Measurements from ENCODE around the gene CCDC188. TPM values are rescaled to one million over a fixed set of nuclear protein-coding genes. Genes with fewer than 3 reads are reported as not detected.

The CCDC188 gene
- total RNA-seq, 2 donors from 2014 or later: 0.22 to 0.32 TPM

DNA sequence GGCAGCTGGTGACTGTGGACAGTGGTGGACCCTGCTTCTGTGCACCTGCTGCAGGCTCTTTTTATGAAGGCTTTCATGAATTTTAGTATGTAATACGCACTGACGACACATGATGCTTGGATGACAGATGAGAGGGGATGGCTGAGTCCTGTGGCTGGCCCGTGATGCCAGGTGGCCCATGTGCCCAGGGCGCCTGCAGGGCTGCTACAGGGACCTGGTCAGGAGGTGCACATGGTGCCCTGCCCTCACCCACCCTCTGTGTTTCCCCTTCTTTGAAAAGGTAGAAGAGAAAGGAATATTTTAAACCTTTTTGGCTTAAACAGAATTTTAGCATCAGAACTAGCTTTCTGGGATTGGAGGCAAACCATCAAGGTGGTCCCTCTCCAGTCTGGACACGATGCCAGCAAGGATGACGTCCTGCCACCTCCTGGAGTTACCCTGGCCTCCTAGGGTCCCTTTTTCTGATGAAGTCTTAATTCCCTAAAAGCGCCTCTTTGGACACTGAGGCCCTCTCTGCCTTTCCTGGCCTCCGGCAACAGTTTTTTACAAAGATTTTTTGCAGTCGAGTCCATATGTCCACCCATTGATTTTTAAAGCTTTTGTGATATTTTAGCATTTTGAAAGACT is 40.4 kb downstream of the CCDC188 start:
- intact Hi-C loops (cut with DNase I): loop anchor here (10.0 kb wide), 1 partner anchor 146 kb away; no protein-coding TSS in a partner anchor
- no peaks in the 10 kb centered on the region for H3K27me3 ChIP-seq
- no peak overlapping the region for H3K9ac ChIP-seq (ENCODE audit: low read depth in 2 of 2, low read length in 2 of 2)
- H3K4me3 ChIP-seq: no peak overlapping the region
- H3K27ac ChIP-seq: no peak overlapping the region
- TF ChIP-seq, protein P1, sequence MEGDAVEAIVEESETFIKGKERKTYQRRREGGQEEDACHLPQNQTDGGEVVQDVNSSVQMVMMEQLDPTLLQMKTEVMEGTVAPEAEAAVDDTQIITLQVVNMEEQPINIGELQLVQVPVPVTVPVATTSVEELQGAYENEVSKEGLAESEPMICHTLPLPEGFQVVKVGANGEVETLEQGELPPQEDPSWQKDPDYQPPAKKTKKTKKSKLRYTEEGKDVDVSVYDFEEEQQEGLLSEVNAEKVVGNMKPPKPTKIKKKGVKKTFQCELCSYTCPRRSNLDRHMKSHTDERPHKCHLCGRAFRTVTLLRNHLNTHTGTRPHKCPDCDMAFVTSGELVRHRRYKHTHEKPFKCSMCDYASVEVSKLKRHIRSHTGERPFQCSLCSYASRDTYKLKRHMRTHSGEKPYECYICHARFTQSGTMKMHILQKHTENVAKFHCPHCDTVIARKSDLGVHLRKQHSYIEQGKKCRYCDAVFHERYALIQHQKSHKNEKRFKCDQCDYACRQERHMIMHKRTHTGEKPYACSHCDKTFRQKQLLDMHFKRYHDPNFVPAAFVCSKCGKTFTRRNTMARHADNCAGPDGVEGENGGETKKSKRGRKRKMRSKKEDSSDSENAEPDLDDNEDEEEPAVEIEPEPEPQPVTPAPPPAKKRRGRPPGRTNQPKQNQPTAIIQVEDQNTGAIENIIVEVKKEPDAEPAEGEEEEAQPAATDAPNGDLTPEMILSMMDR (IDR thresholded peaks at IDR 0.05): no peak
- H3K9me3 ChIP-seq: no peaks in the 10 kb centered on the region
- no peaks in the 10 kb centered on the region for H3K4me1 ChIP-seq
- H3K36me3 ChIP-seq: peaks cover 23% of the 10 kb centered on the region
- no peak for DNase-seq

DNA sequence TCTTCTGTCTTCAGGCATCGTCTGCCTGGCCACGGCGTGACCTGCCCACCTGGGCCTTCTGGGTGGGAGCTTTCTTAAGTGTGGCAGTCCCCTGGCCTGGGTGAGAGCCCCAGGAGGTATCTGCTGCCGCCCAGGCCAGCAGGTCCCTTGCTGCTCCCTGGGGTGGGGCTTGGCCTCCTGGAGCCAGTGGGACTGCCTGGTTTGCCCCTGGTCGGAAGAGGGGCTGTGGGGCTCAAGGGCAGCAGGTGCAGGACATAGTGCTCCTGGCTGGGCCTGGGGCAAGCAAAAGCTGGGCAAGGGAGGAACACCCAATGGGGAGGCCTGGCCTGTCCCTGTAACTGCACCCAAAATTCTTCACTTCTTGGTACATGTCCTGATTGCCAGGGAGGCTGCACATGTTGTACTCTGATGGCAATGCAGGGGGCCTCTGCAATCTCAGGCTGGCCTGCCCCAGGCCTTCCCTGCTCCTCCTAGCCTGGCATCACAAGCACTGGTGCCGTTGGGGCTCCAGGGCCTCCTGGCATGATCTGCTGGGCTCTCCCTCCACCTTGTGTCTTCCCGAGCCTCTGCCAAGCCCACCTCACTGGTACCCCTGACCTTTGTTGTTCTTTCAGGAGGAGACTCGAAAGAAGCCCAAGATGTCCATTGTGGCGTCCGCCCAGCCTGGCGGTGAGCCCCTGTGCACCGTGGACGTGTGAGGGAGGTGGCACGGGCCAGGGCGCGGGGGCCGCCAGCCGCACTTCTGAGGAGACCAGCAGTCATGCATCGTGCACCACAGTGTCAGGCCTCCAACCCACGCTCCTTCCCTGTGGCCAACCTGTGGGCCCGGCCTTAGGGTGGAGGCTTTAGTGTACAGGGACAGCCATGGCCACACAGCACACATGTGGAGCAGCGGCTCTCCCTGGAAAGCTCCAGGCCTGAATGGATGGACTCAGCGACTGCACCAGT is 41.2 kb downstream of the CCDC188 start:
- intact Hi-C loops (cut with DNase I): loop anchor here (10.0 kb wide), 1 partner anchor 145 kb away; no protein-coding TSS in a partner anchor
- Histone ChIP-seq H3K27me3 (no peaks in the 10 kb centered on the region), H3K9me3 (no peaks in the 10 kb centered on the region), H3K27ac (no peak overlapping the region), H3K36me3 (peaks cover 23% of the 10 kb centered on the region), H3K4me1 (no peaks in the 10 kb centered on the region), H3K4me3 (no peak overlapping the region), H3K9ac (ENCODE audit: low read depth in 2 of 2, low read length in 2 of 2) (no peak overlapping the region)
- TF ChIP-seq, protein P1 (IDR thresholded peaks at IDR 0.05): no peak
- DNase-seq: no peak

DNA sequence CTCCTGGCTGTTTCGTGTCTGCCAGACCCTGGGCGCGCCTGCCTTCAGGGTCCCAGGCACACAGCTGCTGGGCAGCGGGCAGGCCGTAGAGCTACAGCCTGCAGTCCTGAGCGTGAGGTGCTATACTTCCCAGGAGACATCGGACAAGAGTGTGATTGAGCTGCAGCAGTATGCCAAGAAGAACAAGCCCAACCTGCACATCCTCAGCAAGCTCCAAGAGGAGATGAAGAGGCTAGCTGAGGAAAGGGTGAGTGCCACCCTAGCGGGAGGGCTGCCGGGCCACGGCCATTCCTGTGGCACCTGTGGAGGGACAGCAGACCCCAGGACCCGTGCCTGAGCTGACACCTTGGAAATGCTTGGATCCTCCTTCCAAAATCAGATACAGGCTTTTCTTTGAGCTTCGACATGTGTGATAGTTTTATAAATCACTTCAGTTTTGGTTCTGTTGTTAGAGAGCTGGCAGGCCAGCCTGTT is 42.1 kb downstream of the CCDC188 start:
- DNase-seq: no peak
- Histone ChIP-seq H3K9ac (ENCODE audit: low read depth in 2 of 2, low read length in 2 of 2) (no peak overlapping the region), H3K27ac (no peak overlapping the region), H3K4me3 (no peak overlapping the region), H3K4me1 (no peaks in the 10 kb centered on the region), H3K36me3 (peaks cover 23% of the 10 kb centered on the region), H3K9me3 (no peaks in the 10 kb centered on the region), H3K27me3 (no peaks in the 10 kb centered on the region)
- TF ChIP-seq, protein P1 (IDR thresholded peaks at IDR 0.05): no peak
- intact Hi-C loops (cut with DNase I): no loop called here

DNA sequence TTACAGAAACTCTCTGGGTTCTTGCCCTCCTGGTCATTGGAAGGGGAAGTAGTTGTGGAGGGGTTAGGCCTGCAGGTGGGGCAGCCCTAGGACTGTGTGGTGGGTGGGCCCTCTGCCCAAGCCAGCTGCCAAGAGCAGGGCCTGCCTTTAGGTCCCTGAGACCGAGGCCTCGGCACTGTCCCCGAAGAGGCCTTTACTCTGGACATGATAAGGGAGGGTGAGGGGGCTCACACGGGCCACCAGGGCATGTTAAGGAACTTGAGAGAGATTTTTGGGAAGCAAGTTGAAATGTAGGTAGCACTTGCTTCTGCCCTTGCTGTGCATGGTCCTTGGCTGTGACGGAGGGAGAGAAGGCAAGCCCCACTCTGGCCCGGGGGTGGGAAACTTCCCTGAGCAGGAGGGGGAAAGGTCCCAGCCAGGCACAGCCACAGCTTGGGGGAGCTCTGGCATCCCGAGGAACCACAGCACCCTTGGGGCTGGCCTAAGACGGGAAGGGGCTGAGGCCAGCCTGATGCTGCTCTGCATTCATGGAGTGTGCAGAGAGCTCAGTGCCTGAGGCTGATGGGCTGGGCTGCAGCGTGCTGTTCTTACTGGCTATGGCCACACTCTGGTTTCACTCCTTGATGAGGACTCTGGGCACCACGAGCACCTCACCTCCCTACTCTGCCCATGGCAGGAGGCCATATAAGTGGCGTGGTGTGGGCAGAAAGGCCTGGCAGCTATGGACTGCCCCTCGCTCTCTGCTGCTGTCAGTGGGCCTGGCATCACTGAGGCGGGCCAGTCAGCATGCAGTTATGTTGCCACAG is 42.7 kb downstream of the CCDC188 start:
- DNase-seq: no peak
- intact Hi-C loops (cut with DNase I): no loop called here
- Histone ChIP-seq H3K4me3 (no peak overlapping the region), H3K27ac (no peak overlapping the region), H3K9ac (ENCODE audit: low read depth in 2 of 2, low read length in 2 of 2) (no peak overlapping the region), H3K4me1 (no peaks in the 10 kb centered on the region), H3K9me3 (no peaks in the 10 kb centered on the region), H3K36me3 (peaks cover 23% of the 10 kb centered on the region), H3K27me3 (no peaks in the 10 kb centered on the region)
- TF ChIP-seq, protein P1 (IDR thresholded peaks at IDR 0.05): no peak

DNA sequence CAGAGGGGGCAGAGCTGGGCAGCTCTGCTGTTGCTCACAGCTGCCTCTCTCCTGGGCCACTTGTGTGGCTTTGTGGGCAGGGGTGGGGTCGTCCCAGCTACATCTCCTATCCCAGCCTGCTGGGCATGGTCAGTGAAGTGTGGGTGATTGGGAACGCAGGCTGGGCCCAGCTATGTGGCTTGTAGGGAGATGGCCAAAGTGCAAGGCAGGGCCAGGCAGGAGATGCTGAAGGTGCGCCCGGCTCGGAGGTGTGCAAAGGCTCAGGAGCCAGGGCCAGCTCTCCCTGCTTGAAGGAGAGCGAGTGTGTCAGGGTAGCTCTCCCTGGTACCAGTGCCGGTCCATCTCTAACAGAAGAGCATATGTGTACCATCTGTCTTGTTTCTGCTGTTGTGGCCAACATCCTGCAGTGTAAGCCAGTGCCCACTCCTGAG is 43.4 kb downstream of the CCDC188 start:
- Histone ChIP-seq H3K27me3 (no peaks in the 10 kb centered on the region), H3K9me3 (no peaks in the 10 kb centered on the region), H3K27ac (no peak overlapping the region), H3K9ac (ENCODE audit: low read depth in 2 of 2, low read length in 2 of 2) (no peak overlapping the region), H3K36me3 (peaks cover 23% of the 10 kb centered on the region), H3K4me1 (no peaks in the 10 kb centered on the region), H3K4me3 (no peak overlapping the region)
- no peak for DNase-seq
- intact Hi-C loops (cut with DNase I): no loop called here
- TF ChIP-seq, protein P1 (IDR thresholded peaks at IDR 0.05): no peak
